Measurements from ENCODE around the gene FAM228B.
"Not testable (repeated sequence)": the region's sequence is repeated elsewhere in the genome, so short reads cannot be mapped to it uniquely, and the experiment has no call there.

The FAM228B gene

DNA sequence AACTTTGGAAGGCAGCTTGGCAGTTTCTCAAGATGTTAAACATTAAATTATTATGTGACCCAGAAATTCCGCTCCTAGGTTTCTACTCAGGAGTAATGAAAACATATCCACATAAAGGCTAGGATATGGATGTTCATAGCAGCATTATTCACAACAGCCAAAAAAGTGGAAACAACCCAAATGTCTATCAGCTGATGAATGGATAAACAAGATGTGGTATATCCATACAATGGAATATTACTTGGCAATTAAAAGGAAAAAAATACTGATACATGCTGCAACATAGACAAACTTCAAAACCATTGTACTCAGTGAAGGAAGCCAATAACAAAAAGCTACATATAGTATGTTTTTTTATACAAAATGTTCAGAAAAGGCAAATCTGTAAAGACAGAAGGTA lies 39.2 kb downstream of the FAM228B start:
- DNase-seq, result no peak

GRCh38 chr2:24163186-24163585 lies 39.9 kb downstream of the FAM228B start:
- DNase-seq, result no peak

GRCh38 chr2:24163601-24164000 lies 40.3 kb downstream of the FAM228B start:
- no peak for DNase-seq

DNA sequence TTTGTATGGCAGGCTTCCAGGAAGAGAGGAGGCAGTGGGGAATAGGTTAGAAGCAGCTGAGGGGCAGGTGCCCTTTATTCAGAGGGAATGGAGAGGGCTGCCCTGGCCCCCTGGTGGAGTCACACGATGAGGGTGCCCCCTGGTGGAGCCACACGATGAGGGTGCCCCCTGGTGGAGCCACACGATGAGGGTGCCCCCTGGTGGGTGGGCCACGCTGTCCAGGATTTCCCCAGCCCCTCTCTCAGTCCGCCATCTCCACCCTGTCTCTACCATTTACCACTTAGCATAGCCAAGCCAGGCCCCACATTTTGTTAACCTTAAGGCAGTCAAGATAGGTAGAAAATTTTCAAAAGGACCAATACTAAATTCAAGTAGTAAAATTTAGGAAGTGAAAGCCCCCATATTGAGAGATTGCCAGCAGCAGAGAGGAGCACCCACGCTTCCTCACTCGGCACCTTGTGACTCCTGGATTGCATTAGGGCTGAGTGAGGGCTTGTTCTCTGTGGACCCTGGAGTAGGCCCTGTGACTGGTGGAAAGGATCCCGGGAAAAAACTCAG lies 41.2 kb downstream of the FAM228B start:
- peak; percentile 4 for DNase-seq

- DNase-seq, result no peak
These were observed 45.8 kb downstream of the FAM228B start for GRCh38 chr2:24169023-24169422.

DNA sequence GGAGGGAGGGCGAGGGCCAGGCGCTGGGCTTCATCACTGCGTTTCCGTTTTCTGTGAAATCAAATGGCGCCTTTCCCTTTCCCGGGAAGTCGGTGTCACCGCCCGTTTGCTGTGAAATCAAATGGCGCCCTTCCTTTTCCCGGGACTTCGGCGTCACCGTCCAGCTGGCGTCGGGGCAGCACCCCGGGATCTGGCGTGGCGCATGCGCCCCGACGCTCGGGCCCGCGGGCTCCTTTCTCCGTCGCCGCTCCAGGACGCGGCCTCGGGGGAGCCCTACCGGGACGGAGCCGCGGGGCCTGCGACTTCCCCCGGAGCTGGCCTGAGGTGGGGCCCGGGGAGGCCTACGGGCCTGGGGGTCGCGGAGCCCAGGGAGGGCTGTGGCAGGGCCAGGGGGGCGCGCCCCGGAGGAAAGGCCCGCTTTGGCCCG lies 51.6 kb downstream of the FAM228B start, which contains the start of gene FAM228A:
TSS of gene FAM228A (plus strand) at position 203 of the 427 bp plus-strand sequence. CDS start 428 bp downstream, outside the sequence.
- no peak for DNase-seq

DNA sequence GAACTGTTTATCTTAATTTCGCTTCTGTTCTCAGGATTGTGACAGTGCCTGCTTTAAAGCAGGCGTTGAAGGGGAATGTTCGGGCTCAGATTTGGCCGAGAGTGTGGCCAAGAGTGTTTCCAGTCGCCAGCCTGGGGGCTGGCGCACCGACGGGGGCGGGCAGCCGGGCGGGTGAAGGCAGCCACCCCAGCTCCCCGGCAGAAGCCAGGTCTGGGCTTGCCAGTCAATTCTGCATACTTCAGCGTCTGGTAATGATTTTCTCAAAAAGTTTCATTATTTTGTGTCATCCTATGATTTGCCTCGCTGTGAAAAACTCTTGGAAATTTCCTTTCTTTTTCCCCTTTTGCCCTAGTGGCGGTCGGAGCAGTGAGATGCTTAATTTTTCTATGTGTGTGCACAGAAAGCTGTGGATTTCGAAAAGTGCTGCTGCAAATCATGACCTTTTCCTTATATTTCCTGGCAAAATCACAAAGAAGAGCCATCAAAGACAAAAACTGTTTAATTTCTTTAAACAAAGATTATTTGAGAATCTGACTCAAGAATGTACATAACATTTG lies 52.4 kb downstream of the FAM228B start:
- DNase-seq, result no peak

GRCh38 chr2:24176326-24176725 lies 53.1 kb downstream of the FAM228B start:
- DNase-seq, result no peak

DNA sequence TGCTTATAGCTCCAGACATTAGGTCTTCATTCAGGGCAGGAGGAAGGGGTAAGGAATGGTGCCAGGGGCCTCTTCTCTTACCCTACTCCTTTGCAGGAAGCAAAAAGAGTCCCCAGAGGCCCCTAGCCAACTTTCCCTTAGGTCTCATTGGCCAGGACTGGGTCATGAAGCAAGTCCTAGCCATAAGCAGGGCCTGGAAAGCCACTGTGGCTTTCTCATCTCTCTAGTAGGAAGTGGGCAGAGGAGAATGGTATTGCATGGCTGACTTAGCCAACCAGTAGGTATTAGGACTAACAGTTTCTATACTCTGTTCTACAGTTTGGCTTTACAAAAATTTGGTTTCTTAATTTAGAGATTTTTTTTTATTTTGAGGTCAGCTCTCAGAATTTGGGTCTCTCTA lies 56.4 kb downstream of the FAM228B start:
- DNase-seq, result no peak

GRCh38 chr2:24181849-24182248 lies 58.6 kb downstream of the FAM228B start:
- DNase-seq, result no peak

DNA sequence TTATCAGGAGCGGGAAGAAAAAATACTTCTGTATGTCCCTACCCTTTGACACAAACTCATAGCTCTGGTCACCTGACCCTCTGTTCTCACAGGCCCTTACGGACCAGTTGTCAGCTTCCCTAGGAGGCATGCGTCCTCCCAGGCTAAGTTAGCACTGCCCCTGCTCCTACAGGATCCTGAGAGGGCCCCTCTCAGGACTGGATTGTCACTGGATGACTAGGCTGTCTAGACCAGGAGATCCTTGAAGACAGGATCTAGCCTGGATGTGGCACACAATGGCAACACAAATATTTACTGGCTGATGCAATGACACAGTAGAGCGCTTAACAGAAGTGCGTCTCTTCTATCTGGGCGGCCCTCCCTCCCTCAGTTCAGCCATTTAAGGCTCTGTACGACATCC lies 59.2 kb downstream of the FAM228B start:
- DNase-seq, result no peak

- no peak for DNase-seq
These were observed 60.2 kb downstream of the FAM228B start for GRCh38 chr2:24183366-24184069.

GRCh38 chr2:24189551-24189950 lies 66.3 kb downstream of the FAM228B start:
- no peak for DNase-seq

- no peak for DNase-seq
These were observed 67.2 kb downstream of the FAM228B start for GRCh38 chr2:24190503-24190902.

- DNase-seq, result no peak
These were observed 67.9 kb downstream of the FAM228B start for GRCh38 chr2:24191156-24191555.

- DNase-seq, result no peak
These were observed 68.6 kb downstream of the FAM228B start for GRCh38 chr2:24191848-24192247.

DNA sequence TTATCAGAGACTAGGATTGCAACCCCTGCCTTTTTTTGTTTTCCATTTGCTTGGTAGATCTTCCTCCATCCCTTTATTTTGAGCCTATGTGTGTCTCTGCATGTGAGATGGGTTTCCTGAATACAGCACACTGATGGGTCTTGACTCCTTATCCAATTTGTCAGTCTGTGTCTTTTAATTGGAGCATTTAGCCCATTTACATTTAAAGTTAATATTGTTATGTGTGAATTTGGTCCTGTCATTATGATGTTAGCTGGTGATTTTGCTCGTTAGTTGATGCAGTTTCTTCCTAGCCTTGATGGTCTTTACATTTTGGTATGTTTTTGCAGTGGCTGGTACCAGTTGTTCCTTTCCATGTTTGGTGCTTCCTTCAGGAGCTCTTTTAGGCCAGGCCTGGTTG lies 73.9 kb downstream of the FAM228B start:
- not testable (repeated sequence) for DNase-seq

- no peak for DNase-seq
These were observed 76.8 kb downstream of the FAM228B start for GRCh38 chr2:24199968-24200590.

- DNase-seq, result no peak
These were observed 77.5 kb downstream of the FAM228B start for GRCh38 chr2:24200799-24201198.

DNA sequence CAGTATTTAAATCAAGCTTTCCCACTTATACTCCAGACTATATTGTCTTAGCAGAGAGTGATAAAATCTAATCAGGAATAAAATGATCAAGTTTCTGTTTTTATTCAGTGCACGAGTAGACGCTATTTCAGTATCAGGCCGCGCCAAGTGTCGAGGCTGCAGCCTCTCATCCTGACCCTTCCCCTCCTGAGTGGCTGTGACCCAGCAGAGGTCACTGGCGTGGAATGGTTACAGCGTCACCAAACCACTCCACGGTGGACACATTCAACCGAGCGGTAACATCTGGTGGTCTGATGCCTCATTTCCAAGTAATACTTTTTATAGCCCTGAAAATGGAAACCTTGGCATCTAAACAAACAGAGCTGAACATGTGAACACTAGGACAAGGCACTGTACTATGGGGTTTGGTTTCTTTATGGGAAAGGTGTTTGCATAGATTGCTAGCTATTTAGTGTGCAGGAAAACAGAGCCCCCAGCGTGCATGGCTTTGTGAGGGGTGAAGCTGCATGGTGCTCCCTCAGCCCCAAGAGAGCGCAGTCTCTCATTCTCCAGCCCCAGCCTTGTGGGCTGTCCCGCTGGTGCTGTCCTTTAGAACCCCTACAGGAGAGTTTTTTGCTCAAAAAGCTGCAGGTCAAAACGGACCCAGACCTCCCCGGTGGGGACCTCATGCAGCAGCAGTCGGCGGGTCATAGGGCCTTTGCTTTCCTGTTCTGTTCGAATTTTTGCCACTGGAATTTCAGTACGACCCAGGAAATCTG lies 79.9 kb downstream of the FAM228B start:
- DNase-seq, result no peak

GRCh38 chr2:24203787-24204150 lies 80.5 kb downstream of the FAM228B start:
- DNase-seq, result no peak

- DNase-seq, result no peak
These were observed 81.2 kb downstream of the FAM228B start for GRCh38 chr2:24204505-24204904.

DNA sequence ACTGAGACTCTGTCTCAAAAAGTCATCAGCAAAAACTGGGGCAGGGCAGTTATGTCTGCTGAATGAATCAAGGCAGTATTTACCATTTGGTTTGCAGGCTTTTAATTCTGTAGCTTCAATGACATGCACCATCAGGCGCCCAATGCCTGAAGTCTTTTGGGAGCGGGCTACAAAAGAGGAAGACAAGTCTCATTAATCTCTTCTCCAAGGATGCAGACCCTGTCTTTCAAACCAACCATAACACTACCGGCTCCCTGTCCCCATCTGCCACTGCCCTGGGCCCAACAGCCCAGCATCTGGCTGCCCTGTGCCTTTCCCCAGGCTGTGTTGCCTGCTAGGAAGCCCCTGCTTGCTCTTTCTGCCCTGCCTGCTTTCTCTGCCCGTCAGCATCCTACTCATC lies 81.9 kb downstream of the FAM228B start:
- DNase-seq, result no peak

Measured in CD4-positive, alpha-beta T cell treated with Interleukin-4 for 4 hours (primary cell).